H1 (cell line): ENCODE results near the gene RIPOR2.

Source experiments
- ATF3 ChIP-seq: IDR thresholded peaks from 2 replicates; pipeline ENCODE4 v1.6.1; 2011; ENCODE audit warnings: low read depth, mild to moderate bottlenecking, low read length; ENCODE audit not compliant: insufficient read depth
- BRCA1 ChIP-seq: IDR thresholded peaks from 2 replicates; pipeline ENCODE4 v1.6.1; 2012; ENCODE audit warnings: low read depth, low read length, improper control_type of control experiment
- CBX8 ChIP-seq: fragments of 300-800, 300-1000 bp; sonication (generic); IDR thresholded peaks from 2 replicates; pipeline ENCODE4 v1.7.1; 2016; ENCODE audit warnings: low read depth, low read length, borderline replicate concordance
- CTCF ChIP-seq, 3 experiments: IDR thresholded peaks; 1 replicate in 2 of 3; 2 replicates in 1 of 3; pipeline versions ENCODE4 v1.5.1 to v1.6.1; 2011; ENCODE audit warnings: low read length in 3 of 3, mild to moderate bottlenecking in 3 of 3, inconsistent platforms in 2 of 3, low read depth in 1 of 3, moderate library complexity in 1 of 3; ENCODE audit not compliant: insufficient read depth in 1 of 3; ENCODE audit errors: control extremely low read depth in 1 of 3
- EZH2 ChIP-seq: fragments of 200-600 bp; sonication (generic); IDR thresholded peaks from 2 replicates; pipeline ENCODE4 v1.7.1; 2012; ENCODE audit warnings: low read depth, mild to moderate bottlenecking, moderate library complexity, low read length, inconsistent platforms; ENCODE audit not compliant: severe bottlenecking
- GABPA ChIP-seq: IDR thresholded peaks from 2 replicates; pipeline ENCODE4 v1.6.1; 2011; ENCODE audit warnings: mild to moderate bottlenecking, low read length, moderate library complexity, borderline replicate concordance; ENCODE audit not compliant: insufficient read depth
- TAF1 ChIP-seq: IDR thresholded peaks from 2 replicates; pipeline ENCODE4 v1.6.1; 2011; ENCODE audit warnings: mild to moderate bottlenecking, low read depth, low read length
- TAF7 ChIP-seq: optimal IDR thresholded peaks from 2 replicates; pipeline ENCODE3; 2011; ENCODE audit warnings: low read depth, mild to moderate bottlenecking, inconsistent platforms, low read length, moderate library complexity, borderline replicate concordance
- ZNF274 ChIP-seq: IDR thresholded peaks from 2 replicates; pipeline ENCODE4 v1.7.0; 2012; ENCODE audit warnings: low read length, borderline replicate concordance; ENCODE audit errors: extremely low read depth

- TF ChIP-seq CTCF (IDR thresholded peaks at IDR 0.05; ENCODE audit: control extremely low read depth in 1 of 3, insufficient read depth in 1 of 3, low read depth in 1 of 3, low read length in 3 of 3), result no peak
- no peak for TF ChIP-seq EZH2
- no peak for TF ChIP-seq TAF1
- no peak for TF ChIP-seq CBX8
- no peak for TF ChIP-seq ZNF274
- no peak for TF ChIP-seq ATF3
- TF ChIP-seq BRCA1, result no peak
- TF ChIP-seq TAF7, result no peak
- TF ChIP-seq GABPA, result no peak
These were observed 20.1 kb downstream of the RIPOR2 start for GRCh38 chr6:24915641-24916040.
